H1 (cell line): ENCODE measurements around the gene RCSD1. TPM values are rescaled to one million over a fixed set of nuclear protein-coding genes. Genes with fewer than 3 reads are reported as not detected.

ENCODE experiments used
- EZH2 ChIP-seq: fragments of 200-600 bp; sonication (generic); IDR thresholded peaks from 2 replicates; pipeline ENCODE4 v1.7.1; 2012; ENCODE audit warnings: low read depth, mild to moderate bottlenecking, moderate library complexity, low read length, inconsistent platforms; ENCODE audit not compliant: severe bottlenecking
- FOSL1 ChIP-seq: IDR thresholded peaks from 2 replicates; pipeline ENCODE4 v1.6.1; 2011; ENCODE audit warnings: mild to moderate bottlenecking, low read depth, low read length, moderate library complexity; ENCODE audit not compliant: insufficient read depth
- TAF7 ChIP-seq: optimal IDR thresholded peaks from 2 replicates; pipeline ENCODE3; 2011; ENCODE audit warnings: low read depth, mild to moderate bottlenecking, inconsistent platforms, low read length, moderate library complexity, borderline replicate concordance
- ZNF274 ChIP-seq: IDR thresholded peaks from 2 replicates; pipeline ENCODE4 v1.7.0; 2012; ENCODE audit warnings: low read length, borderline replicate concordance; ENCODE audit errors: extremely low read depth
- polyA plus RNA-seq, 7 experiments: library from polyadenylated mRNA; depleted of rRNA in 3 of 7; stranded (reverse) in 5 of 7; unstranded in 2 of 7; fragments of >200 nt in 5 of 7; fragments of 200-250 nt in 2 of 7; gene quantifications; 1 replicate in 5 of 7; 2 replicates in 1 of 7; 4 replicates in 1 of 7; pipeline versions ENCODE4 v1.2.1 to v1.2.3, GENCODE V29; 2011 to 2013; ENCODE audit warnings: missing spikeins in 2 of 7, mixed read lengths in 2 of 7
- total RNA-seq: library from RNA; stranded (reverse); fragmentation: NEBNext Ultra II Directional; extraction: Animal tissue kit (Norgen Biotek cat#: 25700); gene quantifications from 2 replicates; pipeline ENCODE4 v1.2.1, GENCODE V29; 2021

Gene RCSD1
- total and polyA plus RNA-seq, 2 of the 8 experiments (the other 6 are each of a cell fraction or from before 2014, with no cell fraction given): 0.47 to 0.69 TPM

GRCh38 chr1:167594822-167595221 lies 35.2 kb upstream of the RCSD1 start (continued):
- TF ChIP-seq EZH2: no peak
- no peak for TF ChIP-seq ZNF274
- TF ChIP-seq TAF7: no peak
- TF ChIP-seq FOSL1: no peak
